NCI-H2029 treated with DMSO at 0.1 percent for 48 hours (cell line): ENCODE data around the gene UFL1.
A peak's percentile ranks its signal among the peaks of the same experiment; 100 is the strongest.
"Not testable (repeated sequence)": the region's sequence is repeated elsewhere in the genome, so short reads cannot be mapped to it uniquely, and the experiment has no call there.

Experiments
- DNase-seq: peaks from one replicate; lab custom pipeline; 2025; lab: John Stamatoyannopoulos, UW

Gene UFL1

DNA sequence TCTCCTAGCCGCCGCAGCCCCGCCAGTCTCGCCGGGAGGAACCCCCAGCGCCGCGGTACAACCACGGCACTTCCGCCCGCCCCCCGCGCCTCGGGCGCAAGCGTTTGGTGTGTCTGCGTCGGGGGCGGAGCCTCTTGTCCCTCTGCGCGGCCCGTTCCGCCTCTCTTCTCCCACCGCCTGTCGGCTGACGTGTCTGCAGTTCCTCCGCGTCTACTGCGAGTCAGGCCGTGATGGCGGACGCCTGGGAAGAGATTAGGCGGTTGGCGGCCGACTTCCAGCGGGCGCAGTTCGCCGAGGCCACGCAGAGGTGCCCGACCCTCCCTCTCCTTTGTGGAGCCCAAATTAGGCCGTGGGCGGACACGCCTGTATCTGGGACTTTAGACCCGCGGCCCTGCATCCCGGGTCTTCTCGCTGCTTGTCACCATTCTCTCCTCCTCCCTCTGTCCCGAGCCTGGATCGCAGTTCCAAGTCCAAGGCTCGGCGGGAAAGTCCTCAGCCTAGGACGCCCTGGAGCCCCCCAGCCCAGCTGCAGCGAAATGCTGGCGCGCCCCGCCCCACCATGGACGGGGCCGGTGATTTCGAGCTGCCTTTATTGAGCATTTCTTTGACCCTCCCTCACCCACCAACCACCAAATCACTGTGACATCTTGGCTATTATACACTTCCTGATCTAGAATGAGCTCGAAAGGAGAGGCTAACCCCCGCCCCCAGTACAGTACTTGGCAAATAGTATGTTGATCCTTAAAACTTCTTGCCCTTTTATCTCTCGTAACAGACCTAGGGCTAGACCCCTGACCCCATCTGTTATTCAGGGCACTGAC is at the start of gene UFL1:
TSS of gene UFL1 (plus strand) at position 163 of the 821 bp plus-strand sequence. CDS start at position 231, 68 bp downstream.
- DNase-seq, result peak; percentile 84

DNA sequence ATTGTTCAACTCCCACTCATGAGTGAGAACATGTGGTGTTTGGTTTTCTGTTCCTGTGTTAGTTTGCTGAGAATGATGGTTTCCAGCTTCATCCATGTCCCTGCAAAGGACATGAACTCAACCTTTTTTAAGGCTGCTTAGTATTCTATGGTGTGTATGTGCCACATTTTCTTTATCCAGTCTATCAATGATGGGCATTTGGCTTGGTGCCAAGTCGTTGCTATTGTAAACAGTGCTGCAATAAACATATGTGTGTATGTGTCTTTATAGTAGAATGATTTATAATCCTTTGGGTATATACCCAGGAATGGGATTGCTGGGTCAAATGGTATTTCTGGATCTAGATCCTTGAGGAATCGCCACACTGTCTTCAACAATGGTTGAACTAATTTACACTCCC is 49.3 kb upstream of the UFL1 start:
- DNase-seq, result not testable (repeated sequence)

DNA sequence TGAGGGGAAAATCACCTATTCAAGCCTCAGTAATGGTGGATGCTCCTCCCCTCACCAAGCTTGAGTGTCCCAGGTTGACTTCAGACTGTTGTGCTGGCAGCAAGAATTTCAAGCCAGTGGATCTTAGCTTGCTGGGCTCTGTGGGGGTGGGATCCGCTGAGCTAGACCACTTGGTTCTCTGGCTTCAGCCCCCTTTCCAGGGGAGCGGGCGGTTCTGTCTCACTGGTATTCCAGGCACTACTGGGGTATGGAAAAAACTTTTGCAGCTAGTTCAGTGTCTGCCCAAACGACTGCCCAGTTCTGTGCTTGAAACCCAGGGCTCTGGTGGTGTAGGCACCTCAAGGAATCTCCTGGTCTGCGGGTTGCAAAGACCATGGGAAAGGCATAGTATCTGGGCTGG is 42.9 kb upstream of the UFL1 start:
- DNase-seq, result no peak

DNA sequence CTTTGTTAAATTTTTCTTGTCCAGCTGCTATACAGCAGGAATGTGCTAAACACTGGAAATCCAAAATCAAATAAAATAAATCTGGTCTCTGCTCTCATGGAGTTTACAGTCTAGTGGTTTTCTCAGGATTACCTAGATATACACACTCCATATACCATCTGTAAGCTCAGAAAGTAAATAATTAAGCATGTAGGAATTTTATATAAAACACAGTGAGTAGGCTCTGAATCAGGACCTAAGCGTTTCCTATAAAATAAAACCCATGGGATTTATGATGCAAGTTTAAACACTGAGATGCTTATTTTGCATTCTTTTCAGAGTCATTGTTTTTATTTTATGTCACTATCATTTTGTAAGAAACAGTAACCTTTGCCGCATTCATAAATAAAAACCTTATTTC is 29.7 kb upstream of the UFL1 start:
- no peak for DNase-seq

DNA sequence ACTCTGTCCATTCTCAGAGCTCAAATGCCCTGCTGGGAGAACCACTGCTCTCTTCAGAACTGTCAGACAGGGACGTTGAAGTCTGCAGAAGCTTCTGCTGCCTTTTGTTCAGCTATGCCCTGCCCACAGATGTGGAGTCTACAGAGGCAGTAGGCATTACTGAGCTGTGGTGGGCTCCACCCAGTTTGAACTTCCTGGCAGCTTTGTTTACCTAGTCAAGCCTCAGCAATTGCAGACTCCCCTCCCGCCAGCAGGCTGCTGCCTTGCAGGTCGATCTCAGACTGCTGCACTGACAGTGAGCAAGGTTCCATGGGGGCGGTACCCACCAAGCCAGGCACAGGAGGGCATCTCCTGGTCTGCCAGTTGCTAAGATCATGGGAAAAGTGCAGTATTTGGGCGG is 21.8 kb upstream of the UFL1 start:
- no peak for DNase-seq

DNA sequence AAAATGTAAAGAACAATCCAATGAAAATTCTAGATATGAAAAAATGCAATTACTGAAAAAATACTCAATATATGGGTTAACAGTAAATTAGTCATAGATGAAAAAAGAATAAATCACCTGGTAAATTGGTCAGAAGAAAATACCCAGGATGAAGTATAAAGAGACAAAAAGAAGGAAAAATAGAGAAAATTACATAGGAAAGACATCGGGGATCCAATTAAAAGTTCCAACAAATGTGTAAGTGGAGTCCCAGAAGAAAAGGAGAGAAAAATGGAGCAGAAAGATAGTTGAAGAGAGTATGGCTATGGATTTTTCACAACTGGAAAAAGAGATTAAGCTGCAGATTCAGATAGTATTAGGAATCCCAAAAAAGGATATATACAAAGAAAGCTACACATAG is 18.7 kb upstream of the UFL1 start:
- DNase-seq, result no peak

DNA sequence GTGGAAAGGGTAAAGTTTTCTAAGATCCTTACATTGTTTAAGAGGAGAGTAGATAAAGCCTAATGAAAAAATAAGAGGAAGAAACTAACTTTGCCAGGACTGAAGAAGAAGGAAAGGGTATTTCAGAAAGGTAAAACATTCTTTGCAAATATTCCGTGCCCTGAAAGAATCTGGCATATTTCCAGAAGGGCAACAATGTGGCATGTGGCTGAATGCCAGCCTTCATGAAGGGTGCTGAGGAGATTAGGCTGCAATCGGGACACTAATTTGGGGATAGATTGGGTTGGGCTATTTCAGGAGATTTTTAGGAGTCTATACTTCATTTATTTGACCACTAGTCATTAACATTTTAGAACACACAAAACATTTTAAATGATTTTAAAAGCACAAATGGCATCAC is 16.2 kb upstream of the UFL1 start:
- no peak for DNase-seq

DNA sequence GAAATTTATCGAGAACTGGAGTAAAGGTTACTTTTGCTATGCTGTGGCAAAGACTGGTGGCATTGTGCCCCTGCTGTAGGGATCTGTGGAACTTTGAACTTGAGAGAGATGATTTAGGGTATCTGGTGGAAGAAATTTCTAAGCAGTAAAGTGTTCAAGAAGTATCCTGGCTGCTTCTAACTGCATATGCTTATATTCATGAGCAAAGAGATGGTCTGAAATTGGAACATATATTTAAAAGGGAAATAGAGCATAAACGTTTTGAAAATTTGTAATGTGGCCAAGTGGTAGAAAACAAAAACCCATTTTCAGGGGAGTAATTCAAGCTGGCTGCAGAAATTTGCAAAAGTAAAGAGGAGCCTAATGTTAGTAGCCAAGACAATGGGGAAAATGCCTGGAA is 12.3 kb upstream of the UFL1 start:
- no peak for DNase-seq

DNA sequence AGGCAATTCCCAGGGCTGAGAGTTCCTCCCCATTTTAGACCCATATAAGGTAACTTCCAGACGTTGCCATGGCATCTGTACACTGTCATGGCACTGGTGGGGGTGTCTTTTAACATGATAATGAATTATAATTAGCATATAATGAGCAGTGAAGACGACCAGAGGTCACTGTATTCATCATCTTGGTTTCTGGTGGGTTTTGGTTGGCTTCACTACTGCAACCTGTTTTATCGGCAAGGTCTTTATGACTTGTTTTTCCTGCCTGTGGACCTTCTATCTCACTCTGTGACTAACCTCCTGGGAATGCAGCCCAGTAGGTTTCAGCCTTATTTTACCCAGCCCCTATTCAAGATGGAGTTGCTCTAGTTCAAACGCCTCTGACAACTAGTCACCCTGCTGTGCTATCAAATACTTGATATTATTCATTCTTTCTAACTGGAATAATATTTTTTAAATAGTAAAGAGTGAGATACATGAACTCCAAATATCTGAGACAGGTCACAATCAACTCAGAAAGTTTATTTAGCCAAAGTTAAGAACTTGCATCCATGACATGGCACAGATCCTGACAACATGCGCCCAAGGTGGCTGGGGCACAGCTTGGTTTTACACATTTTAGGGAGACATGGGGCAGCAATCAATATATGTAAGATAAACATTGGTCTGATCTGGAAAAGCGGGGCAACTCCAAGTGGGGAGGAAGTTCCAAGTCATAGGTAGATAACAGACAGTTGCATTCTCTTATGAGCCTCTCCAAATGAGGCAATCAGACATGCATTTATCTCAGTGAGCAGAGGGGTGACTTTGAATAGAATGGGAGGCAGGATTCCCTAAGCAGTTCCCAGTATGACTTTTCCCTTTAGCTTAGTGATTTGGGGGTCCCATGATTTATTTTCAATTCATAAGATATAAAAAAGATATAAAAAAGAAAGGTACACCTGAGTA is 1.2 kb upstream of the UFL1 start:
- no peak for DNase-seq

DNA sequence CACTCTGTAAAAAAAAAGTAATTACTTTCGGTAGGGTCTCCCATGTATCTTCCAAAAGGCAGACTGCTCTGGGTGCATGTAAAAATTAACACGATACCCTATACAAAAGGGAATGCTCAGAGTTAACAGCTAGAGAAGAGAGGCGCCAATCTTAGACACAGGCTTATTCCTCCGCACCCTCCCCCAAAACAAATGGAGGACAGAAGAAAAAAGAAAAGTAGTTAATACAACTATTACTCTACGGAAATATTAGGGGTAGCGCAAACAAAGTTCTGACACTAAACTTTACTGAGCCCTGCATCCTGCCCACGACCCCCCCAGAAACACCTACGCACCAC is 331 bp upstream of the UFL1 start:
- DNase-seq, result peak; percentile 79

DNA sequence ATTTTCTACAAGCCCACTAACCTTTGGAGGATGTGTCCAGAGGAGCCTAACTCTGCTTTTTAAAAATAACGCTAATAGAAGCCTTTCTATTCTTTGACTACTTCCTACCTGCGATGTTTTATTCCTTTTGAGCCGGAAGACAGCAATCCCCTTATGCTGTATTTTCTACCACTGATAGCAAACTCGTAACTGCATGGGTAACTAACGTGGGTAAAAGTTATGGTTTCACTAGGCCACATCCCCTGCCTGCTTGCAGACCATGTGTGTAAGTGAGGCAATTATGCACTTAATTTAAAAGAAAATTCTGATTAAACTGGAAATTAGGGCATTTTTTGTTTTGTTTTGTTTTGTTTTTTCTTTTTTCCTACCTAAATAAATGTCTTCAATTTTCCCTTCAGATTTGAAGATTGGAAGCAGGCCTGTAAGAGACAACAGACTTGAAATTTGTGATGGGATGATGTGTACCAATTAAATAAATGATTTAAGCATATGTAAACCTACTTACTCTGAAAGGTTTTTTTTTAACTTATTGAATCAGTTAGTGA is 931 bp downstream of the UFL1 start:
- DNase-seq, result no peak

DNA sequence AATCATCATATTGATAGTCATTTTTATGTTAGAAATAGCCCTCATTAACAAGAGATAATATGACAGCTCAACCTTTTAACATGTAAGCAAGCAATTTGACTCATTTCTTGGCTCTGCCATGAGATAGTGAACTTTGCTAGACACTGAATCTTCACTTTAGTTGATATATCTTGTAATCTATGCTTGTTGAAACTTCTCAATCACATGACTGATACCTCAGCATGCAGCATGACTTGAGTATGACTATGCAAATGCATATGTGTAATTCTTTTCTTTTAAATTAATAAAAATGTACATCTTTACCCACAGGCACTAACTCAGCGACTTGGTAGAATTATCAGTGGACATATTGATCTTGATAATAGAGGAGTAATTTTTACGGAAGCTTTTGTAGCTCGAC is 6.6 kb downstream of the UFL1 start:
- DNase-seq, result no peak

DNA sequence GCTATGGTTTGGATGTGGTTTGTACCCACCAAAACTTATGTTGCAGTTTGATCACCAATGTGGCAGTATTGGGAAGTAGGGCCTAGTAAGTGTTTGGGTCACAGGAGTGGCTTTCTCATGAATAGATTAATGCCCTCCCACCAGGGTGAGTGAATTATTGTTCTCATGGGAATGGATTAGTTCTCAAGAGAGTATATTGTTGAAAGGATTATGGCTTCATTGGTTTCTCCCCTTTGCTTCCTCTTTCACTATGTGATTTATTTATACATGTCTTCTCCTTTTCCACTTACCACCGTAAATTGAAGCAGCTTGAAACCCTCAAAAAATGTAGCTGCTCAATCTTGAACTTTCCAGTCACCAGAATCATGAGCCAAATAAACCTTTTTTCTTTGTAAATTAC is 10.8 kb downstream of the UFL1 start:
- no peak for DNase-seq

DNA sequence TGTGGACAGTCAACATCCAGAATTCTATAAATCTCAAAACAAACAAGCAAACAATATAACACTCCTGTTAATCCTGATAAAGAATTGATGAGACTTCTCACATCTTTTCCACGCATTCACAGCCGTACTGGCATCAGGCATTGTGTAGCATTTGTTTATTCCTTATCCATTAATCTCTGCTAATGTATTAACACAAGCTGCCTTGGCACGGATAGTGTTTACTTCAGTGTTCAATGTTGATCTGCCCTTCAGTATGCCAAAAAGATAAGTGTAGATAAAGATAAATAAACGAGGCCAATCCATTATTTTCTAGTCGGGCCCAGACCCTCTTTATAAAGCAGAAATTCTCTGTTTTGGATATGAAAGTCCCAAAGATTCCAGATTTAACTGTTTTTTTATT is 16.1 kb downstream of the UFL1 start:
- DNase-seq, result no peak

DNA sequence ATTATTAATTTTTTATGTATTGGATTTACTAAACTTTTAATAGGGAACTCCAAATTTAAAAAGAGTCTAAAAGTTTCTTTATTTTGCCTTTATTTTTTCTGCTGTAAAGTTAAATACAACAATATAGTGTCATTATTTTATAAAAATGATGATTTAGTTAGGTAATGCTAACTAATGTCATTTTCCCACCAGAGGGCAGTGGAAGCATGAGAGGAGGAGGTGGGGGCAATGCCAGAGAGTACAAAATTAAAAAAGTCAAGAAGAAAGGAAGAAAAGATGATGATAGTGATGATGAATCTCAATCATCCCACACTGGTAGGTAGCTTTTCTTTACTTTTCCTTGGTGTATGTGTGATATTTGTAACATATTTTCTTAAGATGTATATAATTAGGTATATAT is 21.1 kb downstream of the UFL1 start:
- DNase-seq, result no peak

DNA sequence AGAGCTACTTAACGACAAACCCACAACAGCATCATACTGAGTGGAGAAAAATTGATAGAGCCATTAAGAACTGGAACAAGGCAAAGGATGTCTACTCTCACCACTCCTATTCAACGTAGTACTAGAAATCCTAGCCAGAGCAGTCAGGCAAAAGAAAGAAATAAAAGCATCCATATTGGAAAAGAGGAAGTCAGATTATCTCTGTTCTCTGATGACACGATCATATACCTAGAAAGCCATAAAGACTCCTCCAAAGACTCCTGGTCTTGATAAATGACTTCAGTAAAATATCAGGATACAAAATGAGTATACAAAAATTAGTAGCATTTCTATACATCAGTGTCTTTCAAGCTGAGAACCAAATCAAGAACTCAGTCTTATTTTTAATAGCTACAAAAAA is 24.3 kb downstream of the UFL1 start:
- DNase-seq, result no peak

DNA sequence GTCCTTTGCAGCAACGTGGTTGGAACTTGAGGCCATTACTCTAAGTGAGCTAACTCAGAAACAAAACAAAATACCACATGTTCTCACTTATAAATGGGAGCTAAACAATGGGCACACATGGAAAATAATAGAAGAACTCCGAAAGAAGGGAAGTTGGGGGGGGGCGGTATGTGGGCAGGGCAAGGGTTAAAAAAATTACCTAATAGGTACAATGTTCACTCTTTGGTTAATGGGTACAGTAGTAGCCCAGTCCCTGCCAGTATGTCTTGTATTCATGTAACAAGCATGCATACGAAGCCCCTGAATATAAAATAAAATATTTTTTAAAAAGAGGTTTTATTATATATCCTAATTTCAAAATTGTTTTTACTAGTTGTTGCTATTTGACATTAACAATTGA is 26.0 kb downstream of the UFL1 start:
- DNase-seq, result no peak

DNA sequence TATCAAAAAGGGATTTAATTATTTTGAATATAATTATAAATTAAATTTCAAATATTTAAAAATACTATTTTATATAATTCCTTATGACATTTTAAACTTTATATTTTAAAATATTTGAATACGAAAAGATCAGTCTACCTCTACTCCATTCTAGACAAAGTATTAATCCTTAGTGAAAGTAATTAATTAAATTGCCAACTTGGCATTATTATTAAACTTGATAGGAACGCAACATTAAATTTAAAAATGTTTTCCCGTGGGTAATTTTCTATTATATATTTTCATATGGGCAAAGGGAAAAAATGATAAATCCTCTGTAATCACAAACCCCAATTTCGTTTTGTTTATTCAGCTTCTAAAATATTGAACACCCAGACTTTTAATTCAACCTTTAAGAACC is 33.0 kb downstream of the UFL1 start:
- no peak for DNase-seq

DNA sequence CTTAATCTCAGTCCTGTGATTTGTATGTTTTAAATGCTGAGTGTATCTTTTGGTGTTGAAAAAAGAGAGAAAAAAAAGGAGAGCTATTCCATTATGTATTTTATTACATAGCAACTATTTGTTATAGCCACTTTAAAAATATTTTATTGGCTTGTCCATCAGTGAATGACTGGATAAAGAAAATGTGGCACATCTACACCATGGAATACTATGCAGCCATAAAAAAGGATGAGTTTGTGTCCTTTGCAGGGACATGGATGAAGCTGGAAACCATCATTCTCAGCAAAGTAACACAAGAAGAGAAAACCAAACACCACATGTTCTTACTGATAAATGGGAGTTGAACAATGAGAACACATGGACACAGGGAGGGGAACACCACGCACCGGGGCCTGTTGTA is 38.1 kb downstream of the UFL1 start:
- not testable (repeated sequence) for DNase-seq

DNA sequence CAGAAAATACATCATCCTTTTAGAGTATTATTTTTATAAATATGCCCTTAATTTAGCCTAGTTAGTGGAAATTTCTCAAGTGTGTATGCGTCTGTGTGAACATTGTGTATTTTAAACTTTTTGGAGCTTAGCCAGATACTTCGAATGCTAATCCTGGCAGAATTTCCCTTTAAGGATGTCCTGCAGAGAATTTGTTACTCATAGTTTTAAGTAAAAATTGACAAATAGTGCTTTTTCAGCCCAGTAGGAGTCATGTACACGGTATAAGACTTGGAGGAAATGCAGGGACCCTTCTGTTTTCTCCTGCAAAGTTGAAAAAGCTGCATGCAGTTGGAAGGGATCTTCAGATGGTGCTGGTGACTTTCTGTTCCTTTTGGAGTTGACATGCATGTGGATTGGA is 41.3 kb downstream of the UFL1 start, which contains the start of gene FHL5:
TSS of gene FHL5 (plus strand) at position 243 of the 400 bp plus-strand sequence. CDS start 40,486 bp downstream, outside the sequence.
- DNase-seq, result no peak

DNA sequence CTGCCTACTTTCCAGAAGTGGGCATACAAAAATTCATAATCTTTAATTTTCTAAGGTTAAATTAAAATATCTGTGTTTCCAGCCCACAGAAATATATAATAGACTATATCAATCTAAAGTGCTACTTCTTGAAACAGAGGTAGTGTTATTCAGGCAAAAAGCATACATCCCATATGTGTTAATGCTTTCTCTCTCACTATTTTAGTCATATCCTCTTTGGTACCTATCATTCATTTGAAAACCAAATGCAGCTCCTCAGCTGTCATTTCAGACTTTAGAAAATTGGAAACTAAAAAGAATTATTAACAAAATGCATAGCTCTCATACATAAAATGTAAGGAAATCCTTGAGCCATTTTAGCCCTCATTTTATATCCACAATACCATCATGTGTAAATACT is 42.2 kb downstream of the UFL1 start:
- DNase-seq, result no peak

DNA sequence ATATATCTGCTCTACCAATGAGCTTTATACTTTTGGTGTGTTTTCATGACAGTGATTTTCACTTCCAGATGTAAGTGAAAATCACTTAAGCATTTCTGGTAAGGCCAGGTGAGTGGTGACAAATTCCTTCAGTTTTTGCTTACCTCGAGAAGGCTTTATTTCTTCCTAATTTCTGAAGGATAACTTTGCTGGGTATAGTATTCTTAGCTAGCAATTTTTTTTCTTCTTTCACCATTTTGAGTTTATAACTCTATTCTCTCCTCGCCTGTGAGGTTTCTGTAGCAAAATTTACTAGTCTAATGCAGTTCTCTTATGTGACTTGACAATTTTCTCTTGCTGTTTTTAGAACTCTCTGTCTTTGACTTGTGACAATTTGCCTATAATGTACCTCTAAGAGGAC is 48.4 kb downstream of the UFL1 start:
- DNase-seq, result no peak

DNA sequence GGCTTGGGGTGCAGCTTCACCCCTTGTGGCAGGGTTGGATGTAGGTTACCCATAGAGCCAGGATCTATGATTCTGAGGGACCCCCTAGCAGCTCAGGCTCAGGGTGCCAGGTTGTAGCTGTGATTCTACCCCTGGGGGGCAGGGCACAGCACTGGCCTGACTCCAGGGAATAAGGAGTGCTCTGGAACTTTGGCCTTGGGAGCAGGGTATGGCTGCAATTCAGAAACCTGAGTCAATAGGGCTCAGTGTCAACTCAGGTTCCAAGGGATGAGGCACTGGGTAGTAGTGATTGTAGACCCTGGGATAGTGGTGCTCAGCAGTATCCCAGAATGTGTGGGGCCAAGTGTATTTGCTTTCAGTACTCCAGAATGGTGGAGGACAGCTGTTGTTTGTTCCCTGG is 49.9 kb downstream of the UFL1 start:
- no peak for DNase-seq
